Esophagus muscularis mucosa (tissue), 4 donors: ENCODE data around the gene ZNF787. TPM values are rescaled to one million over a fixed set of nuclear protein-coding genes. Genes with fewer than 3 reads are reported as not detected.
A peak's percentile ranks its signal among the peaks of the same experiment; 100 is the strongest.

Experiments
- DNase-seq: peaks from one replicate; pipeline ENCODE4 v3.0.0-alpha.2; 2017; ENCODE audit errors: extremely low spot score
- H3K27ac ChIP-seq, 4 donors: fragments of 200-600 bp; sonication (generic); replicated peaks in 1 of 4; 1 replicate in 3 of 4; 2 replicates in 1 of 4; pipeline ENCODE4 v1.5.1; 2016 to 2019; ENCODE audit warnings: mild to moderate bottlenecking in 1 of 4
- H3K27me3 ChIP-seq, 4 donors: fragments of 200-600 bp; sonication (generic); one replicate each; pipeline versions ENCODE4 v1.5.1 to v1.6.0; 2016 to 2019
- H3K36me3 ChIP-seq, 4 donors: fragments of 200-600 bp; sonication (generic); one replicate each; pipeline ENCODE4 v1.5.1; 2016 to 2019
- H3K4me1 ChIP-seq, 4 donors: fragments of 200-600 bp; sonication (generic); one replicate each; pipeline ENCODE4 v1.5.1; 2016 to 2019
- H3K4me3 ChIP-seq, 4 donors: fragments of 200-600 bp; sonication (generic); 1 replicate in 2 of 4; 2 replicates in 2 of 4; pipeline ENCODE4 v1.5.1; 2016 to 2019; ENCODE audit warnings: mild to moderate bottlenecking in 4 of 4, moderate library complexity in 1 of 4
- H3K9me3 ChIP-seq, 4 donors: fragments of 200-600 bp; sonication (generic); 1 replicate in 3 of 4; 2 replicates in 1 of 4; pipeline ENCODE4 v1.5.1; 2016 to 2019
- CTCF ChIP-seq, 3 experiments: fragments of 200-600 bp in 2 of 3; fragments of 450-650 bp in 1 of 3; sonication (generic) in 2 of 3; IDR thresholded peaks; one replicate each; pipeline ENCODE4 v1.5.1; 2017 to 2019; ENCODE audit warnings: antibody characterized with exemption in 3 of 3, mild to moderate bottlenecking in 2 of 3, moderate library complexity in 1 of 3
- EP300 ChIP-seq: sonication (generic); formaldehyde crosslinking; IDR thresholded peaks from one replicate; pipeline ENCODE4 v1.6.1; 2017; ENCODE audit warnings: antibody characterized with exemption
- POLR2A ChIP-seq: fragments of 450-650 bp; IDR thresholded peaks from one replicate; pipeline ENCODE4 v1.6.1; 2017; ENCODE audit warnings: antibody characterized with exemption, moderate library complexity, mild to moderate bottlenecking, low read depth
- POLR2AphosphoS5 ChIP-seq, 2 donors: sonication (generic); formaldehyde crosslinking; IDR thresholded peaks; one replicate each; pipeline ENCODE4 v1.6.1; 2017; ENCODE audit warnings: antibody characterized with exemption in 2 of 2
- WGBS: methylation state at CpG from one replicate; pipeline ENCODE4 v1.1.5; 2018; 5-methylcytosine and 5-hydroxymethylcytosine counted together
- intact Hi-C: fragments of 100-400 bp; cut with DNase I; formaldehyde crosslinking; loops from one replicate; pipeline ENCODE4 v1.15.1; 2023
- total RNA-seq, 4 donors: library from RNA; depleted of rRNA; stranded (reverse); fragments of >200 nt; gene quantifications; one replicate each; pipeline versions ENCODE4 v1.1.0 to v1.2.1, GENCODE V29; 2016

Gene ZNF787
- total RNA-seq: 10 to 100 TPM; 15.0 to 34.2 (median 28.4) TPM

GRCh38 chr19:56121180-56122167, at the start of gene ZNF787:
Gene ZNF787, minus strand, starts transcription at chr19:56121295. Its CDS starts 18,078 bp downstream, at chr19:56103217.
- Histone ChIP-seq H3K9me3 (no peaks in the 10 kb centered on the region), H3K4me3 (peak within 1 kb of the TSS; percentile 67 to 96 (median 92)), H3K27ac (peak within 1 kb of the TSS; percentile 96 to 98 (median 97)), H3K36me3 (peaks cover 0 to 6% (median 0%) of the 10 kb centered on the region in 4 donors), H3K4me1 (peaks cover 40 to 49% (median 48%) of the 10 kb centered on the region in 4 donors), H3K27me3 (no peaks in the 10 kb centered on the region)
- DNase-seq: peak; percentile 99
- TF ChIP-seq POLR2AphosphoS5 (IDR thresholded peaks at IDR 0.05) (peak; percentile 81 to 87), CTCF (IDR thresholded peaks at IDR 0.05) (peak in 1 of 3 experiments; percentile 36), POLR2A (peak; percentile 59), EP300 (no peak)
- intact Hi-C loops: no loop called here
- 8% methylated on average over 24 of the region's 74 CpGs for WGBS

- TF ChIP-seq POLR2AphosphoS5 (IDR thresholded peaks at IDR 0.05): no peak
- no peak for TF ChIP-seq EP300
- TF ChIP-seq POLR2A: no peak
- TF ChIP-seq CTCF (IDR thresholded peaks at IDR 0.05): no peak
- Histone ChIP-seq H3K4me3 (no peak overlapping the region), H3K27me3 (peaks cover 0 to 23% (median 0%) of the 10 kb centered on the region in 4 donors), H3K36me3 (no peaks in the 10 kb centered on the region), H3K9me3 (no peaks in the 10 kb centered on the region), H3K4me1 (peaks cover 0 to 5% (median 2%) of the 10 kb centered on the region in 4 donors), H3K27ac (no peak overlapping the region)
- intact Hi-C loops: loop anchor here (2.0 to 5.0 kb wide), 2 partner anchors 65 to 78 kb away; no protein-coding TSS in a partner anchor
- 50% methylated on average over 14 of the region's 14 CpGs for WGBS
- DNase-seq: no peak
Measured at GRCh38 chr19:56170261-56170660, 49.2 kb upstream of the ZNF787 start.

- H3K27ac ChIP-seq: no peak overlapping the region
- H3K4me3 ChIP-seq: no peak overlapping the region
- DNase-seq: no peak
- intact Hi-C loops: no loop called here
- H3K4me1 ChIP-seq: peaks cover 0 to 5% (median 2%) of the 10 kb centered on the region in 4 donors
- WGBS: 37% methylated on average over 7 of the region's 7 CpGs
- no peaks in the 10 kb centered on the region for H3K27me3 ChIP-seq
- H3K9me3 ChIP-seq: no peaks in the 10 kb centered on the region
- H3K36me3 ChIP-seq: peaks cover 0 to 1% (median 0%) of the 10 kb centered on the region in 4 donors
- TF ChIP-seq POLR2AphosphoS5 (IDR thresholded peaks at IDR 0.05): no peak
- no peak for TF ChIP-seq EP300
- no peak for TF ChIP-seq POLR2A
- TF ChIP-seq CTCF (IDR thresholded peaks at IDR 0.05): no peak
Measured at GRCh38 chr19:56167064-56167578, 46.0 kb upstream of the ZNF787 start.

GRCh38 chr19:56163097-56163496, 42.0 kb upstream of the ZNF787 start:
- intact Hi-C loops: no loop called here
- H3K27me3 ChIP-seq: no peaks in the 10 kb centered on the region
- H3K4me1 ChIP-seq: no peaks in the 10 kb centered on the region
- no peaks in the 10 kb centered on the region for H3K9me3 ChIP-seq
- peaks cover 15 to 37% (median 36%) of the 10 kb centered on the region in 4 donors for H3K36me3 ChIP-seq
- 85% methylated on average over 13 of the region's 13 CpGs for WGBS
- TF ChIP-seq CTCF (IDR thresholded peaks at IDR 0.05) (no peak), POLR2A (no peak), POLR2AphosphoS5 (IDR thresholded peaks at IDR 0.05) (no peak), EP300 (no peak)
- H3K27ac ChIP-seq: no peak overlapping the region
- H3K4me3 ChIP-seq: no peak overlapping the region
- no peak for DNase-seq
